NCI-H1048 (cell line): ENCODE results near the gene MLLT1.
A peak's percentile ranks its signal among the peaks of the same experiment; 100 is the strongest.
"Not testable (repeated sequence)": the region's sequence is repeated elsewhere in the genome, so short reads cannot be mapped to it uniquely, and the experiment has no call there.

Experiments used
- DNase-seq: peaks from one replicate; lab custom pipeline; 2025; lab: John Stamatoyannopoulos, UW

Gene MLLT1, protein sequence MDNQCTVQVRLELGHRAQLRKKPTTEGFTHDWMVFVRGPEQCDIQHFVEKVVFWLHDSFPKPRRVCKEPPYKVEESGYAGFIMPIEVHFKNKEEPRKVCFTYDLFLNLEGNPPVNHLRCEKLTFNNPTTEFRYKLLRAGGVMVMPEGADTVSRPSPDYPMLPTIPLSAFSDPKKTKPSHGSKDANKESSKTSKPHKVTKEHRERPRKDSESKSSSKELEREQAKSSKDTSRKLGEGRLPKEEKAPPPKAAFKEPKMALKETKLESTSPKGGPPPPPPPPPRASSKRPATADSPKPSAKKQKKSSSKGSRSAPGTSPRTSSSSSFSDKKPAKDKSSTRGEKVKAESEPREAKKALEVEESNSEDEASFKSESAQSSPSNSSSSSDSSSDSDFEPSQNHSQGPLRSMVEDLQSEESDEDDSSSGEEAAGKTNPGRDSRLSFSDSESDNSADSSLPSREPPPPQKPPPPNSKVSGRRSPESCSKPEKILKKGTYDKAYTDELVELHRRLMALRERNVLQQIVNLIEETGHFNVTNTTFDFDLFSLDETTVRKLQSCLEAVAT

DNA sequence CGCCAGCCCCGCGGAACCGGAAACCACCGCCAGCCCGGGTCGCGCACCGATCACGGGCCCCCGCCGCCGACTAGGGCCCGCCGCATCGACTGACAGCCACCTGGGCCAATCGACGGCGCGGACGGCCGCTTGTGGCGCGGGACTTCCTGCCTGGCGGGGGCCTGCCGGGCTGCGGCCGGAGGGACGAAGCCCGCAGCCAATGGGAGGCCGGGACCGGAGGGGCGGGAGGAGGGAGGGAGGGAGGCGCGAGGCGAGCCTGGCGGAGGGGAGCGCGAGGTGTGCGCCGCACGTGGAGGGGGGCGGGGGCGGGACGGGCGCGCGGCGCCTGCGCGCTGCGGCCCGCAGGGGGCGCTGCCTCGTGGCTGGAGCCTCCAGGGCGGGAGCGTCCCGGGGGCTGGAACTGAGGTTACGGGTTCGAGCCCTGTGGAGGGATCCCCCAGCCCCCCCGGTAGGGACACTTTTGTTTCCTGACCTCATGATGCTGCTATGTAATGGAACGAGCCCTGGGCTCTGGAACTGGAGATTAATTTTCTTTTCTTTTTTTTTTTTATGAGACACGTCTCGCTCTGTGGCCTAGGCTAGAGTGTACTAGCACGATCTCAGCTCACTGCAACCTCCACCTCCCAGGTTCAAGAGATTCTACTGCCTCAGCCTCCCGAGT is at the start of gene MLLT1:
Gene MLLT1, minus strand, starts transcription at position 45 of the 661 bp plus-strand sequence. CDS start 191 bp downstream, outside the sequence.
- peak; percentile 87 for DNase-seq

DNA sequence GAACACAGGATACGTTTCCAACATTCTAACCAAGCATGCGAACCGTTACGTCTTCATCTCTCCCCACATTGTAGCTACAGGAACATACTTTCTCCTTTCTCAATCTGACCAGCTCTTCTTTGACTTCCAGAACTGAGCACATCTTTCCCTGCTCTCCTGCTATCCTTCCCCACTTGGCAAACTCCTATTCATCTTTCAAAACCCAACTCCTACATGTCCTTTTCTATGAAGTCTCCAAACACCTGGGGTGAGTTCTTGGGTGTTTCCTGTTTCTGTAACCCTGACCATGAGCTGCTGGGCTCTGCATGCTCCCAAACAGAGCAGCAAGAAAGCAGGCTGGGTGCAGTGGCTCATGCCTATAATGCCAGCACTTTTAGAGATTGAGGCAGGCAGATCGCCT is 47.0 kb upstream of the MLLT1 start:
- no peak for DNase-seq

DNA sequence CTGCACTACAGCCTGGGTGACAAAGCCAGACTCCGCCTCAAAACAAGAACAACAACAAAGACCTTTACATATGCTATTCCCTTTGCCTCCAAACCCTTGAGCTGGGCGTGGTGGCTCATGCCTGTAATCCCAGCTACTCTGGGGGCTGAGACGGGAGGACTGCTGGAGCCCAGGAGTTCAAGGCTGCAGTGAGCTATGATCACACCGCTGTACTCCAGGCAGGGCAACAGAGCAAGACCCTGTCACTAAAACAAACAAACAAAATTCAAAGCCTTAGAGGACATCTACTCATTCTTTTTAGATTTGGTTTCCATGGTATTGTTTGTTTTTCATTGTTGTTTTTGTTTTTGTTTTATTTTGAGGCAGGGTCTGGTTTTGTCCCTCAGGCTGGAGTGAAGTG is 45.8 kb upstream of the MLLT1 start:
- DNase-seq, result no peak

DNA sequence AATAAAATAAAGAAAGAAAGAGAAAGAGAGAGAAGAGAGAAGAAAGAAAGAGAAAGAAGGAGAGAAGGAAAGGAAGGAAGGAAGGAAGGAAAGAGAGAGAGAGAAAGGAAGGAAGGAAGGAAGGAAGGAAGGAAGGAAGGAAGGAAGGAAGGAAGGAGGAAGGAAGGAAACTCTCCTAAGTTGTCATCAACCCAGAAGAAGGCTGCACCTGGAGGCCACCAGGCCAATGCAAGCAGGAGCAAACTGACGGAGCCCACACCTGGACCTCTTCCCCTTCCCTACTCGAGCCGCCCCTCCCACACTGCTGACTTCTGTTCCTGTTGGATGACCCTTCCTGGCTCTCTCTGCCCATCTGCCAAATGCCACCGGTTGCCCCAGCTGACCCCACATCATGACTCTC is 45.0 kb upstream of the MLLT1 start:
- DNase-seq, result no peak

DNA sequence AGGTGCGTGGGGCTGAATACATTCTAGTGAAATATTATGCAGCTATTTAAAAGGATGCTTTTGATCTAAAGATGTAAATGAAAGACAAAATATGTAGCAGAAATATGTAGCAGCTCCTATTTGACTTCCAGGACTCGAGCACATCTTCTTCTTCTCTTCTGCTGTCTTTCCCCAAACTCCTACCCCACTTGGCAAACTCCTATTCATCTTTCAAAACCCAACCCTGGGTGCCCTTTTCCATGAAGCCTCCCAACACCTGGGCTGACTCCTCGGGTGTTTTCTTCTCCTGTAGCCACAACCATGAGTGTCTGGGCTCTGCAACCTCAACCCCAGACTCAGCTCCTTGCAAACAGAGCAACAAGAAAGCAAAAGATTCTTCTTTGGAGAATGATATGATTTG is 42.5 kb upstream of the MLLT1 start:
- no peak for DNase-seq

DNA sequence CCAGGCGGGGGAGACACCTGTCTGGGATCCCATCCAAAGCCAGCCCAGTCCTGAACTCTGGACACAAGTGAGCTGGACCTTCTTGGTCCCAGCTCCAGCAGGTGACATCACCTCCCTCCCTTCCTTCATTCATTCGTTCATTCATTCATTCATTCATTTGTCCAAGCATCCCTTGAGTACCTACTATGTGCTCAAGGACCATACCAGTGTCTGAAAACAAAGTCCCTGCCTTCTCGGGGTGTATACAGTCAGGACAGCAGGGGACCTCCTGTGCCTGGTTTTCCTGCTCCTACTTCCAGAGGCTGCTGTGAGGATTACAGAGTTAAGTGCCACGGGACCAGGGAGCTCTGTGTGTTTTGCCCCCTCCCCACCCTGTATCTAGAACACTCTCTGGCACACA is 39.6 kb upstream of the MLLT1 start:
- DNase-seq, result no peak

DNA sequence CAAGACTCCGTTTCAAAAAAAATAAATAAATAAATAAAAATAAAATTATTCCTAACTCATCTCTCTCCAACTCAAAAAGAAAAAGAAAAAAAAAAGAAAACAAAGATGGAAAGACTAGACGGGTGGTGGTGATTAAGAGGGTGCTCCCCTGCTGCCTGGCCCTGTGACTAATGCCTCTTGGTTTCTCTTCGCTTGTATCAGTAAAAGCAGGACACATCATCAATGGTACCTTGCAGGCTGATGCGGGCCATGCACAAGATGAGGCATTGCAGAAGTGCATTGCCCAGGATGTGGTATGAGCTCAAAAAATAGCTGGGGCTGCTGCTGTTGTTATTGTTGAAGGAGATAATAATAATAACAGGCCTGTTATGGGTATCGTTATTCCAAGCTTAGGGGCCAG is 39.0 kb upstream of the MLLT1 start:
- DNase-seq, result no peak

DNA sequence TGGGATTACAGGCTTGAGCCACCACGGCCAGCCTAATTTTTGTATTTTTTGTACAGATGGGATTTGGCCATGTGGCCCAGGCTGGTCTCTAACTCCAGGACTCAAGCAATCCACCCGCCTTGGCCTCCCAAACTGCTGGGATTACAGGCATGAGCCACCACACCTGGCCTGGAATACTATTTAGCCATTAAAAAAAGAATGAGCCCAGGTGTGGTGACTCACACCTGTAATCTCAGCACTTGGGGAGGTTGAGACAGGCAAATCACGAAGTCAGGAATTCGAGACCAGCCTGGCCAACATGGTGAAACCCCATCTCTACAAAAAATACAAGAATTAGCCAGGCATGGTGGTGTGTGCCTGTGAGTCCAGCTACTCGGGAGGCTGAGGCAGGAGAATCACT is 35.9 kb upstream of the MLLT1 start:
- not testable (repeated sequence) for DNase-seq

DNA sequence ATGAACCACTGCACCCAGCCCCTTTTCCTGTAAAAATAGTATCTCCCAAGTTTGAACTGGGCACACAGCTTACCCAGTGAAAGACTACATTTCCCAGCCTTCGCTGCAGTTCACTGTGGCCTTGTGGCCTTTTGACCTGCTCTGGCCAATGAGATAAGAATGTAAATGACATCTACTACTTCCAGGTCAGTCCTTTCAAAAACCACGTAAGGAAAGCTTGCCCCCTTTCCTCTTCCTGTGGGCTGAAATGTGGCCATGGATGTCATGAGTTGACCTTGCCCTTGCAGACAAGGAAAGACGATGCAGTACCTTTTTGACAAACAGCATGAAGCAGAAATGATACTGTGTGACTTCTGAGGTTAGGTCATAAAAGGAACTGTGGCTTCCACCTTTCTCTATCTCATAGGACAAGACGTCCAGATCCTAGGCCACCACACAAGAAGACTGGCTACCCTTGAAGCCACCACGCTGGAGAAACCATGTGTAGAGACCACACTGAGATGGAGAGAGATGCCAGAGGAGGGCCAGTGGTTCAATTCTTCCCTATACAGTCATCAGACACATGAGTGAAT is 33.7 kb upstream of the MLLT1 start:
- no peak for DNase-seq

DNA sequence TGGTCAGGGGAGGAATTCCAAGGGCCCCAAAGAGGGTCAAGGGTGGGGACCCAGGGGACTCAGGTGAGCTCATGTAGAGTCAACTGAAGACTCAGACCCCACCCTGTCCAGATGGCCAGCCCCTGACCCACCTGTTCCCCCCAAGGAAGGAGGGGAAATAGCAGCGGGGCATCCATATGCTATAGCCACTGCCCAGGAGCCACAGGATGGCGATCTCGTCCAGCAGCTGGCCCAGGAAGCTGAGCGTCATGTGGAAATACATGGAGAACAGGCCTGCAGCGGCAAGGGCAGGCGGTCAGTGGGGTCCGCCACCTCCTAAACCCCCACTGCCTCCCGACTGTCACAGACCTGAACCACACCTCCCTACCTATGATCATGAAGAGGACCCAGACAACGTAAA is 32.2 kb upstream of the MLLT1 start:
- no peak for DNase-seq

DNA sequence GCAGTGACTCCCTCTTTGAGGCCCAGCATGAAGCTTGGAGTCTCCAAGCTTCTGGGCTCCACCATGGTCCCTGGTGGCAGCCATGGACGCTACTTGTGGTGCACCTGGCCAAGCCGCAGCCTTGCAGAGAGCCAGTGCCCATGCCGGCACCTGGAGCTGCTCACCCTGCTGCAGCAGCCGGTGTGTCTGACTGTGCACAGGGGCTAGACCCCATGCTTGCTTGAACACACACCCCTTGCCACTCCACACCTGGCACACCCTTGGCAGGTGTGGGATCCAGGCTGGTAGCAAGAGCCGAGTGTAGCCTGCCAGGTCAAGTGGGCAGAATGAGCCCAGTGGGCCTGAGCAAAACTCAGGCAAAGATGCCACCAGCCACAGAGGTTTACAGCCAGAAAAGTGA is 18.6 kb upstream of the MLLT1 start:
- no peak for DNase-seq

DNA sequence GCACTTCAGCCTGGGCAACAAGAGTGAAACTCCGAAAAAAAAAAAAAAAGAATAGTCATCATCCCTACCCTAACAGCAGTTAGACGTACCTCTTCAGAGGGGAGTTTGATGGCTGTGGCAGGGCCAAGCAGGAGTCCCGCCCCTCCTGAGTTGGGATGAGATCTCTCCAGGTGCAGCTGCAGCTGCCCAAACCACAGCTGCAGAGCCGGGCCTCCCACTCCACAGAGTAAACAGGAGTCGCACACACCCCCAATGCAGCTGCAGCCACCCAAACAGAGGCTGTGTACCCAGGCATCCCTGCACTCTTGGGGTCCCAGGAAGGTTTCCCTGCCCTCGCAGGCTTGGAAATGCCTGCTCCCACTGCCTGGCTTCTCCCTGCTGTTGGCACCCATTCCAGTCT is 17.4 kb upstream of the MLLT1 start:
- DNase-seq, result no peak

DNA sequence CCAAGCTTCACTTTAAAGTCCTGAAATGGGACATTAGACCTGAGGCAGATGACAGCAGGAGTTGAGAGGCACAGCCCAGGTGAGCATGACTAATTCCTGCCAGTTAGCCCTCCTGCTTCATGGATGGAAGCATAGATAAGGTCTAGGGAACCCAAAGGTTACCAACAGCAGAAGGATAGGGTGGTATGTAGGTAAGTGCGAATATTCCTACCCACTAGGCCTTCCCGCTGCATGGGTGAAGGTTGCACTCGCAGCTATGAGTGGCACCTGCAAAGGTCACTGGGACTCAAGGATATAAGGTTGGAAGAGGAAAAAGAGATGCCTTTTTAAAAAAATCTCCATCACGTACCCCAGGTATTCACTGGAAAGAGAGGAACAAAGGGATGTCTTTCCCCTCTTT is 12.2 kb upstream of the MLLT1 start:
- DNase-seq, result no peak

DNA sequence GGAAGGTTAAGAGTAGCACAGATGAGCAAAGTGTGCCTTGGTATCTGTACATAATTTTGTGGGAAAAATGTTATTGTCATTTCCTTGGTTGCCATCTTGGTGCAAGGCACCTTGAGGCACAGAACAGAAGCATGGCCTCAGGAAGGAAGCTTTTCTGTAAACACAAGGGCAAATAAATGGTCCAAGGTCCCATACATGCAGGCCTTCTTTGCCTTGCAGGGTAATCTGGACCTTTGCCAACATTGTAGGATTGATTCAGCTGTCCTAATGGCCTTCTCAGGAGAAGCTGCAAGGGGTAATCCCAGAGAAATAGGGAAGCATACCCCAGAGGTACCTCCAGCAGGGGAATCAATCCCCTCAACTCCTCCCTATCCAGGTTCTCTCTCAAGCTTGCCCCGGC is 9.0 kb upstream of the MLLT1 start:
- DNase-seq, result no peak

DNA sequence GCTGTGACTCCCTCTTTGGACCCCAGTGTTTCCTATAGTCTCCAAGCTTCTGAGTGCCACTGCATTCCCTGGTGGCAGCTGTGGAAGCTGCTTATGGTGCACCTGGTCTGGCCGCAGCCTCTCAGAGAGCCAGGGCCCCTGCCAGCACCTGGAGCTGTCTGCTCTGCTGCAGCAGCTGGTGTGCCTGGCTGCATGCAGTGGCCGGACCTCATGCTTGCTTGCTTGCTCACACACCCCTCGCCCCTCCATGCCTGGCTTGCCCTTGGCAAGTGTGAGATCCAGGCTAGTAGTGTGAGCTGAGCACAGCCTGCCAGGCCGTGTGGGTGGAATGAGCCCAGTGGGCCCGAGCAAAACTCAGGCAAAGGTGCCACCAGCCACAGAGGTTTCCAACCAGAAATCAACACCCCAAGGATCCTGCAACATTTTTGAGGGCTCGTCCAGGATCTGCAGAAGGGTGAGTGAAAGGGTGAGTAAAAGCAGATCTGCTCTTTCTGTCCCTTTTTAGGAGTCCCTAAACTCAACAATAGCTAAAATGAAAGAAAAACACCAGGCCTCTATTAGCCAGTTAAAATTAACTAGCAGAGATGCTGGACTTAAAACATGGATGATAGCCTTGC is 7.6 kb upstream of the MLLT1 start:
- no peak for DNase-seq

DNA sequence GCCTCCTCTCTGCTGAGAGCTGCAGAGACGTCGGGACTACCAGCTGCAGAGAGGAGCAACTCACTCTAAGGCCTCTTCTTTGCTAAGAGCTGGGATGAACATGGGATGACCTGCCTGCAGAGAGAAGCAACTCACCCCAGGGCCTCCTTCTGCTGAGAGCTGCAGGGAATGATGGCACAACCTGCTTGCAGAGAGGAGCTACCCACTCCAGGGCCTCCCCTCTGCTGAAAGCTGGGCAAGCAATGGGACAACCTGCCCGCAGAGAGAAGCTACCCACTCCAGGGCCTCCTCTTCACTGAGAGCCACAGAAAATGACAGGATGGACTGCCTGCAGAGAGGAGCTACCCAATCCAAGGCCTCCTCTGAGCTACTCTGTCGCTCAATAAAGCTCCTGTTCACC is 6.9 kb upstream of the MLLT1 start:
- DNase-seq, result no peak

DNA sequence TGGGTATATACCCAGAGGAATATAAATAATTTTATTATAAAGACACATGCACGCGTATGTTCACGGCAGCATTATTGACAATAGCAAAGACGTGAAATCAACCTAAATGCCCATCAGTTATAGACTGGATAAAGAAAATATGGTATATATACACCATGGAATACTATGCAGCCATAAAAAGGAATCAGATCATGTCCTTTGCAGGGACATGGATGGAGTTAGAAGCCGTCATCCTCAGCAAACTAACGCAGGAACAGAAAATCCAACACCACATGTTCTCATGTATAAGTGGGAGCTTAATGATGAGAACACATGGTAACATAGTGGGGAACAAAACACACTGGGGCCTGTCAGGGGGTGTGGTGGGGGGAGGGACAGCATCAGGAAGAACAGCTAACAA is 2.6 kb upstream of the MLLT1 start:
- not testable (repeated sequence) for DNase-seq

DNA sequence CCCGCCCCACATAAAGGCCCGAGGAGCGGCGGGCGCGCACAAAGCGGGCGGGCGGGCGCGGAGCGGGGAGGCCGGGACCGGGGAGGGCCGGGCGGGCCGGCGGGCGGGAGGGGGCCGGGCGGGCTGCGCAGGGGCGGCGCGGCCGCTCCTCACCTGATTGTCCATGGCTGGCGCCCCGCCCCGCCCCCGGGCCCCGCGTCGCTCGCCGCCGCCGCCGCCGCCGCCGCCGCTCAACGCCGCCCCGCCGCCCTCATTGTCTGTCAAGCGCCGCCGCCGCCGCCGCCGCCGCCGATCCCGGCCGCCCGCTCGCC is 200 bp downstream of the MLLT1 start:
- no peak for DNase-seq

DNA sequence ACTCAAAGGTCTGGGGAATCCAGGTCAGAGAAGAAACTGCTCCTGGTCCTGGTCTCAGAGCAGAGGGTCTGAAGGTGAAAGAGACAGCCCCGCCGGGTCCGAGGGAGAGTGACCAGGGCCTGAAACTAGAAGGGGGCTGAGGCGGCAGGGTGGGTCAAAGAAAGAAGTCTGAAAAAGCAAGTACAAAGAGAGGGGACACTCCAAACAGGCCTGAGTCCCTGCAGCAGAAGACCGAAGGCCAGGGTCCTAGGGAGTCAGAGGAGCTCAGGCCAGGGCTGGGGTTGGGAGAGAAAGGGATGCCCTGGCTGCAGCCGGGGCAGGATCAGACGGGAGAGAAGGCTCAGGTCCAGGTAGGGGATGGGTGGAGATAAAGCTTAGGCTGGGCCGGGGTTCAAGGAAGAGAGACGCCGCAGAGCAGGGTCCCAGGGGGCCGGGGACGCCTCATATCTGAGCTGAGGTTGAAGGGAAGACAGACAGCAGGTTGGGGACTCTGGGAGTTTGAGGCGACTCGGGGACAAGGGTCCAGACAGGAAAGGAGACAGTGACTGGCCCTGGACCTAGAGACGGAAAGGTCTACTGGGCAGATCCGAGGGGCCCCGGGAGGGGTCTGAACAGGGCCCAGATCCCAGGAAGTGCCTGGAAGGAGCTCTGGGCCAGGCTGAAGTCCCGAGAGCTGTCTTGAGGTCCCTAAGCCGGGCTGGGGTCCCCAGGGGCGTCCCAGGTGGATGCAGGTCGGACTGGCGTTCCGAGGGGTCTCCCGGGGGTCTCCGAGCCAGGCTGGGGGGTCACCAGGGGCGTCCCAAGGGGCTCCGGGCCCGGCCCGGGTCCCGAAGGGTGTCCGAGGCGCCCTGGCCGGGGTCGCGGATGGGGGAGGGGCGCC is 795 bp downstream of the MLLT1 start:
- DNase-seq, result no peak

DNA sequence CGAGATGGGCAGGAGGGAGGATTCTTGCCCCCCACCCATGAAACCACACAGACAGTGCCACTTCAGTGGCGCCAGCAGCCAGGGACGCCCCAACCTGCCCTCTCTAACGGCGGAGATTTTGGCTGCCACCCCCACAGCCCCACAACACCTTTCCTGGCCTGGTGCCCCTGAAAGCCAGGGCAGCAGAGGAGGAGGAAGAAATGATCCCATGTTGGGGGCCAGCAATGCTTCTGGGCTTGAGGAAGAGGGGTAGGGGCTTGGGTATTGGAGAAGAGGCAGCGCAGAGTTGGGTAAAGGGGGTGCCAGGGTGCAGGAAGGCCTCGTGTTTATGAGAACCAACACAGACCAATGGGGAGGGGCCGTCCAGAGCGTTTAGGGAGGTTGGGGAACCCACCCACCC is 1.7 kb downstream of the MLLT1 start:
- no peak for DNase-seq

DNA sequence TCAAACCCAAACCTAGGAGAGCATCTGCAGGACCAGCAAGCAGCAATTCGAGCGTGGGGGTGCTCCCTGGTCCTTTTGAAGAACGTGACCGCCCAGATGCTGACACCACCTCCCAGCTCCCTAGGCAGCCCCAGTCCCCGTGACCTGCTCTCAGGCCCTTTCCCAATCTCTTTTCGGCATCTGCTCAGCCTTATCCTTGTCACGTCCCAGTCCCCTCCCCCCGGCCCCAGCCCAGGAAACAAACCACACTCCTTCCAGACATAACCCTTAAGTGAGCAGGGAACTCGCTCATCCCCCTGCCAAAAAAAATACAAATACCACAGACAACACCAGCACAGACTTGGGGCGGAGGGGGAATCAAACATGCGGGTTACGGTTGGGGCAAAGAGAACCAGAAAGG is 3.3 kb downstream of the MLLT1 start:
- no peak for DNase-seq
